Testis (tissue), 3 donors: ENCODE data around the gene JAKMIP3. TPM values are rescaled to one million over a fixed set of nuclear protein-coding genes. Genes with fewer than 3 reads are reported as not detected.

Experiments
- DNase-seq: peaks from one replicate; pipeline ENCODE4 v3.0.0-alpha.2; 2019
- H3K27ac ChIP-seq, 2 donors: fragments of 200-600 bp; sonication (generic); one replicate each; pipeline ENCODE4 v1.5.1; 2019
- H3K27me3 ChIP-seq: fragments of 200-600 bp; sonication (generic); one replicate; pipeline ENCODE4 v1.5.1; 2019
- H3K36me3 ChIP-seq: fragments of 200-600 bp; sonication (generic); one replicate; pipeline ENCODE4 v1.5.1; 2017; ENCODE audit warnings: low read depth; ENCODE audit errors: missing control alignments
- H3K4me1 ChIP-seq: fragments of 200-600 bp; sonication (generic); one replicate; pipeline ENCODE4 v1.5.1; 2019
- H3K4me3 ChIP-seq, 2 donors: fragments of 200-600 bp; sonication (generic); one replicate each; pipeline ENCODE4 v1.5.1; 2017 to 2019
- H3K9me3 ChIP-seq: fragments of 200-600 bp; sonication (generic); one replicate; pipeline ENCODE4 v1.5.1; 2017
- CTCF ChIP-seq, 3 experiments: fragments of 450-650 bp in 2 of 3; fragments of 200-600 bp in 1 of 3; sonication (generic) in 1 of 3; IDR thresholded peaks; one replicate each; pipeline ENCODE4 v1.5.1; 2016 to 2019; ENCODE audit warnings: antibody characterized with exemption in 3 of 3, mild to moderate bottlenecking in 2 of 3, moderate library complexity in 1 of 3
- POLR2A ChIP-seq: fragments of 450-650 bp; IDR thresholded peaks from one replicate; pipeline ENCODE4 v1.6.1; 2017; ENCODE audit warnings: antibody characterized with exemption, mild to moderate bottlenecking, moderate library complexity
- WGBS, 2 donors: methylation state at CpG; one replicate each; pipeline ENCODE4 v1.1.5; 2018; 5-methylcytosine and 5-hydroxymethylcytosine counted together
- intact Hi-C: fragments of 100-400 bp; cut with DNase I; formaldehyde crosslinking; loops from one replicate; pipeline ENCODE4 v1.15.1; 2023; ENCODE audit warnings: low total_unique reads
- polyA plus RNA-seq: library from polyadenylated mRNA; stranded (reverse); fragments of 350-450 nt; fragmentation: Illumina TruSeq; extraction: RNeasy Lipid Tissue Mini Kit (QIAGEN cat#74804); gene quantifications from one replicate; pipeline ENCODE4 v1.2.3, GENCODE V29; 2014; ENCODE audit warnings: low read depth, low replicate concordance; ENCODE audit not compliant: insufficient read depth
- total RNA-seq, 2 donors: library from RNA; depleted of rRNA; stranded (reverse); fragments of >200 nt; gene quantifications; one replicate each; pipeline ENCODE4 v1.2.3, GENCODE V29; 2016

JAKMIP3 gene
- total and polyA plus RNA-seq, 3 donors from 2014 or later: 1.3 to 4.6 (median 3.3) TPM

GRCh38 chr10:132103116-132103910 lies 37.6 kb downstream of the JAKMIP3 start:
- no peaks in the 10 kb centered on the region for H3K4me1 ChIP-seq
- H3K9me3 ChIP-seq: no peaks in the 10 kb centered on the region
- no peak overlapping the region for H3K4me3 ChIP-seq
- H3K27me3 ChIP-seq: no peaks in the 10 kb centered on the region
- DNase-seq: no peak
- no peak overlapping the region for H3K27ac ChIP-seq
- 72 to 83% methylated on average over 7 of the region's 7 CpGs for WGBS, 2 donors
- TF ChIP-seq POLR2A (no peak), CTCF (IDR thresholded peaks at IDR 0.05) (no peak)
- intact Hi-C loops: no loop called here
- no peaks in the 10 kb centered on the region for H3K36me3 ChIP-seq

GRCh38 chr10:132104062-132104461 lies 38.3 kb downstream of the JAKMIP3 start:
- H3K27ac ChIP-seq: no peak overlapping the region

GRCh38 chr10:132104471-132105301 lies 38.9 kb downstream of the JAKMIP3 start:
- Histone ChIP-seq H3K27ac (no peak overlapping the region), H3K4me1 (no peaks in the 10 kb centered on the region), H3K9me3 (no peaks in the 10 kb centered on the region), H3K4me3 (no peak overlapping the region), H3K36me3 (no peaks in the 10 kb centered on the region), H3K27me3 (no peaks in the 10 kb centered on the region)
- intact Hi-C loops: no loop called here
- peak; percentile 9 for DNase-seq
- 91 to 92% methylated on average over 5 to 27 of the region's 27 CpGs for WGBS, 2 donors
- TF ChIP-seq POLR2A: no peak
- no peak for TF ChIP-seq CTCF (IDR thresholded peaks at IDR 0.05)

More at GRCh38 chr10:132104062-132104461, 38.3 kb downstream of the JAKMIP3 start:
- Histone ChIP-seq H3K36me3 (no peaks in the 10 kb centered on the region), H3K9me3 (no peaks in the 10 kb centered on the region), H3K4me3 (no peak overlapping the region), H3K27me3 (no peaks in the 10 kb centered on the region), H3K4me1 (no peaks in the 10 kb centered on the region)
- TF ChIP-seq CTCF (IDR thresholded peaks at IDR 0.05): no peak
- no peak for TF ChIP-seq POLR2A
- intact Hi-C loops: no loop called here
- WGBS, 2 donors: 88 to 98% methylated on average over 13 of the region's 13 CpGs
- DNase-seq: no peak

GRCh38 chr10:132105302-132105995 lies 39.7 kb downstream of the JAKMIP3 start:
- peak; percentile 6 for DNase-seq
- Histone ChIP-seq H3K27ac (no peak overlapping the region), H3K4me3 (no peak overlapping the region), H3K9me3 (no peaks in the 10 kb centered on the region), H3K36me3 (no peaks in the 10 kb centered on the region), H3K4me1 (no peaks in the 10 kb centered on the region), H3K27me3 (no peaks in the 10 kb centered on the region)
- no peak for TF ChIP-seq CTCF (IDR thresholded peaks at IDR 0.05)
- TF ChIP-seq POLR2A: no peak
- 81 to 90% methylated on average over 11 to 14 of the region's 14 CpGs for WGBS, 2 donors
- intact Hi-C loops: no loop called here
